Testis (tissue), 3 donors: ENCODE measurements around the gene SGF29. TPM values are rescaled to one million over a fixed set of nuclear protein-coding genes. Genes with fewer than 3 reads are reported as not detected.

Experiments used
- DNase-seq: peaks from one replicate; pipeline ENCODE4 v3.0.0-alpha.2; 2019
- H3K27ac ChIP-seq, 2 donors: fragments of 200-600 bp; sonication (generic); one replicate each; pipeline ENCODE4 v1.5.1; 2019
- H3K27me3 ChIP-seq: fragments of 200-600 bp; sonication (generic); one replicate; pipeline ENCODE4 v1.5.1; 2019
- H3K36me3 ChIP-seq: fragments of 200-600 bp; sonication (generic); one replicate; pipeline ENCODE4 v1.5.1; 2017; ENCODE audit warnings: low read depth; ENCODE audit errors: missing control alignments
- H3K4me1 ChIP-seq: fragments of 200-600 bp; sonication (generic); one replicate; pipeline ENCODE4 v1.5.1; 2019
- H3K4me3 ChIP-seq, 2 donors: fragments of 200-600 bp; sonication (generic); one replicate each; pipeline ENCODE4 v1.5.1; 2017 to 2019
- H3K9me3 ChIP-seq: fragments of 200-600 bp; sonication (generic); one replicate; pipeline ENCODE4 v1.5.1; 2017
- POLR2A ChIP-seq: fragments of 450-650 bp; IDR thresholded peaks from one replicate; pipeline ENCODE4 v1.6.1; 2017; ENCODE audit warnings: antibody characterized with exemption, mild to moderate bottlenecking, moderate library complexity
- WGBS, 2 donors: methylation state at CpG; one replicate each; pipeline ENCODE4 v1.1.5; 2018; 5-methylcytosine and 5-hydroxymethylcytosine counted together
- intact Hi-C: fragments of 100-400 bp; cut with DNase I; formaldehyde crosslinking; loops from one replicate; pipeline ENCODE4 v1.15.1; 2023; ENCODE audit warnings: low total_unique reads
- polyA plus RNA-seq: library from polyadenylated mRNA; stranded (reverse); fragments of 350-450 nt; fragmentation: Illumina TruSeq; extraction: RNeasy Lipid Tissue Mini Kit (QIAGEN cat#74804); gene quantifications from one replicate; pipeline ENCODE4 v1.2.3, GENCODE V29; 2014; ENCODE audit warnings: low read depth, low replicate concordance; ENCODE audit not compliant: insufficient read depth
- total RNA-seq, 2 donors: library from RNA; depleted of rRNA; stranded (reverse); fragments of >200 nt; gene quantifications; one replicate each; pipeline ENCODE4 v1.2.3, GENCODE V29; 2016
- TF ChIP-seq, protein P1 (sequence below), 3 experiments: fragments of 450-650 bp in 2 of 3; fragments of 200-600 bp in 1 of 3; sonication (generic) in 1 of 3; IDR thresholded peaks; one replicate each; pipeline ENCODE4 v1.5.1; 2016 to 2019; ENCODE audit warnings: antibody characterized with exemption in 3 of 3, mild to moderate bottlenecking in 2 of 3, moderate library complexity in 1 of 3

Gene SGF29
- total and polyA plus RNA-seq, 3 donors from 2014 or later: 76.7 to 94.5 (median 82.3) TPM

GRCh38 chr16:28538733-28539596, 14.8 kb upstream of the SGF29 start, which contains the start of gene NUPR1:
NUPR1 (minus strand) TSS chr16:28538974; CDS start chr16:28538907, 67 bp downstream.
- Histone ChIP-seq H3K4me3 (peak within 1 kb of the TSS; percentile 60 to 66), H3K27me3 (no peaks in the 10 kb centered on the region), H3K27ac (peak within 1 kb of the TSS; percentile 95 to 97), H3K4me1 (peaks cover 31% of the 10 kb centered on the region), H3K36me3 (no peaks in the 10 kb centered on the region), H3K9me3 (no peaks in the 10 kb centered on the region)
- 32 to 38% methylated on average over 22 of the region's 22 CpGs for WGBS, 2 donors
- DNase-seq: peak; percentile 97
- peak; percentile 84 for TF ChIP-seq POLR2A
- TF ChIP-seq, protein P1, sequence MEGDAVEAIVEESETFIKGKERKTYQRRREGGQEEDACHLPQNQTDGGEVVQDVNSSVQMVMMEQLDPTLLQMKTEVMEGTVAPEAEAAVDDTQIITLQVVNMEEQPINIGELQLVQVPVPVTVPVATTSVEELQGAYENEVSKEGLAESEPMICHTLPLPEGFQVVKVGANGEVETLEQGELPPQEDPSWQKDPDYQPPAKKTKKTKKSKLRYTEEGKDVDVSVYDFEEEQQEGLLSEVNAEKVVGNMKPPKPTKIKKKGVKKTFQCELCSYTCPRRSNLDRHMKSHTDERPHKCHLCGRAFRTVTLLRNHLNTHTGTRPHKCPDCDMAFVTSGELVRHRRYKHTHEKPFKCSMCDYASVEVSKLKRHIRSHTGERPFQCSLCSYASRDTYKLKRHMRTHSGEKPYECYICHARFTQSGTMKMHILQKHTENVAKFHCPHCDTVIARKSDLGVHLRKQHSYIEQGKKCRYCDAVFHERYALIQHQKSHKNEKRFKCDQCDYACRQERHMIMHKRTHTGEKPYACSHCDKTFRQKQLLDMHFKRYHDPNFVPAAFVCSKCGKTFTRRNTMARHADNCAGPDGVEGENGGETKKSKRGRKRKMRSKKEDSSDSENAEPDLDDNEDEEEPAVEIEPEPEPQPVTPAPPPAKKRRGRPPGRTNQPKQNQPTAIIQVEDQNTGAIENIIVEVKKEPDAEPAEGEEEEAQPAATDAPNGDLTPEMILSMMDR (IDR thresholded peaks at IDR 0.05): no peak
- intact Hi-C loops: no loop called here

DNA sequence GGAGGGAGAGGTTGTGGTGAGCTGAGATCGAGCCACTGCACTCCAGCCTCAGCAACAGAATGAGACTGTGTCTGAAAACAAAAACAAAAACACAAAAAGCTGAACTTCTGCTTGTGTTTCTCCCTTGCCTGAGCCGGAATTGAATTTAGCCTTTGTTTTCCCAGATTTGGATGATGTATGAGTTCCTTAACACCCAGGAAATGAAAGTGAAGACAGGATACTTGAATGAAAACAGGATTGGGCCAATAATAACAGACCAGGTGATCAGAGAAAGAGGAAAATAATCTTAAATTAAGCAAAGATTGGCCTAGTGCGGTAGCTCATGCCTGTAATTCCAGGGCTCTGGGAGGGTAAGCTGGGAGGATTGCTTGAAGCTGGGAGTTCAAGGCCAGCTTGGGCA, 13.4 kb upstream of the SGF29 start:
- Histone ChIP-seq H3K36me3 (no peaks in the 10 kb centered on the region), H3K27me3 (no peaks in the 10 kb centered on the region), H3K27ac (peak overlapping the region; percentile 95 to 97), H3K9me3 (no peaks in the 10 kb centered on the region), H3K4me3 (no peak overlapping the region), H3K4me1 (peaks cover 25% of the 10 kb centered on the region)
- TF ChIP-seq, protein P1 (IDR thresholded peaks at IDR 0.05): no peak
- no peak for TF ChIP-seq POLR2A
- no peak for DNase-seq
- WGBS, 2 donors: 59 to 65% methylated on average over 3 of the region's 3 CpGs
- intact Hi-C loops: no loop called here

GRCh38 chr16:28542646-28543045, 11.1 kb upstream of the SGF29 start:
- Histone ChIP-seq H3K4me1 (peaks cover 16% of the 10 kb centered on the region), H3K4me3 (no peak overlapping the region), H3K36me3 (no peaks in the 10 kb centered on the region), H3K27me3 (no peaks in the 10 kb centered on the region), H3K9me3 (no peaks in the 10 kb centered on the region), H3K27ac (peak overlapping the region; percentile 26 to 74)
- intact Hi-C loops: no loop called here
- TF ChIP-seq, protein P1 (IDR thresholded peaks at IDR 0.05): no peak
- no peak for TF ChIP-seq POLR2A
- 61 to 71% methylated on average over 7 of the region's 7 CpGs for WGBS, 2 donors
- DNase-seq: no peak

- intact Hi-C loops: no loop called here
- Histone ChIP-seq H3K4me1 (peaks cover 16% of the 10 kb centered on the region), H3K36me3 (no peaks in the 10 kb centered on the region), H3K27me3 (no peaks in the 10 kb centered on the region), H3K9me3 (no peaks in the 10 kb centered on the region), H3K4me3 (no peak overlapping the region), H3K27ac (peak overlapping the region; percentile 26 to 74)
- peak; percentile 72 for DNase-seq
- 51 to 77% methylated on average over 7 of the region's 7 CpGs for WGBS, 2 donors
- no peak for TF ChIP-seq POLR2A
- TF ChIP-seq, protein P1 (IDR thresholded peaks at IDR 0.05): no peak
Observed at GRCh38 chr16:28543072-28543471, 10.6 kb upstream of the SGF29 start.
